GM18870 (cell line): ENCODE data around the gene PHF13.

ENCODE experiments used
- ATAC-seq: cut with Tn5 transposase; IDR thresholded peaks from one replicate; pipeline ENCODE4 v1.9.1; 2021; ENCODE audit warnings: moderate library complexity; ENCODE audit not compliant: unreplicated experiment

PHF13 gene

DNA sequence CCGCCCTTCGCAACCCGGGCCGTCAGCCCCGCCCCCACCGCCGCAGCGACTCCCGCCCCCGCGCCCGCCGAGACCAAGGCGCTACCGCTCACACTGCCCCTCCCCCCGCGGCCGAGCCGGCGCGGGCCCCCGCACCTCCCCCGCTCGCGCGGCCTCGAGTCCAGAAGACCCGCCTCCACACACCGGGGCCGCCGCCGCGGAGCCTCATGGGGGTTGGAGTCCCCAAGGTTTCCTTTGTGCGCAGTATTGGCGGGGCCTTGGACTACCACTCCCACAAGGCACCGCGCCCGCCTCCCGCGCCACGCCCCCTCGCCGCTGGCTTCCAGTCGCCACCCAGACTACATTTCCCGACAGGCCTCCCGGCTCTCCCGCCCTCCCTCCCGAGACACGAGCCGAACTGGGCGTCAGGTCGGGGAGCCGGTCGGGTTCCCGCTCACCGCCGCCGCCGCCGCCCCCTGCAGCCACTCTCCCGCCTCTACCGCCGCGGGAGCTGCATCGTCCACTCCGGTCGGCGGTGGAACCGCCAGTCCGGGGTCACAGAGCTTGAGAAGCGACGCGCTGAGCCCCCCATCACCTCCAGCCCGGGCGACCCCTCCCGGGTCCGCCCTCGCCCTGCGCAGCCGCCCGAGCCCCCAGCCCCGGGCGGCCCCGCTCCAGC lies at the start of gene PHF13:
Gene PHF13, plus strand, starts transcription at position 371 of the 658 bp plus-strand sequence. CDS start 336 bp downstream, outside the sequence.
- ATAC-seq: peak; percentile 81

DNA sequence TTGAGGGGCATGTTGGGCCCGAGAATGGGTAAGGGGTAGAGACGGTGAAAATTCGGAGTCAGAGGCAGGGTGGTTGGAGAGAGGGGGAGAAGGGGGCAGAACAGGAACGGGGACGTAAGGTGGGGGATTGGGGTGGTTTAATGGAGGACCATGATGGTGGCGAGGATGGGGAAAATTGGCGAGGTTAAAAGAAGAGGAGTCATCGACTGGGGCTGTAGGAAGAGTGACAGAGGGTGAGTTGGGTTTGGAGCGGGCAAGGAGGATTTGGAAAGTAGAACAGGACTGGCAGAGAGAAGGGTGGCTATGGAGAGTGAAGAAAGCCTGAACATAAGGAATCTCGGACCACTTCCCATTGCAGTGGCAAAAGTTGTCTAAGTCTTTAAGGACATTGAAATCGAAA lies 44.5 kb upstream of the PHF13 start:
- no peak for ATAC-seq

- no peak for ATAC-seq
These were observed 43.4 kb upstream of the PHF13 start for GRCh38 chr1:6570100-6570499.

- ATAC-seq: no peak
These were observed 42.5 kb upstream of the PHF13 start for GRCh38 chr1:6570987-6571386.

DNA sequence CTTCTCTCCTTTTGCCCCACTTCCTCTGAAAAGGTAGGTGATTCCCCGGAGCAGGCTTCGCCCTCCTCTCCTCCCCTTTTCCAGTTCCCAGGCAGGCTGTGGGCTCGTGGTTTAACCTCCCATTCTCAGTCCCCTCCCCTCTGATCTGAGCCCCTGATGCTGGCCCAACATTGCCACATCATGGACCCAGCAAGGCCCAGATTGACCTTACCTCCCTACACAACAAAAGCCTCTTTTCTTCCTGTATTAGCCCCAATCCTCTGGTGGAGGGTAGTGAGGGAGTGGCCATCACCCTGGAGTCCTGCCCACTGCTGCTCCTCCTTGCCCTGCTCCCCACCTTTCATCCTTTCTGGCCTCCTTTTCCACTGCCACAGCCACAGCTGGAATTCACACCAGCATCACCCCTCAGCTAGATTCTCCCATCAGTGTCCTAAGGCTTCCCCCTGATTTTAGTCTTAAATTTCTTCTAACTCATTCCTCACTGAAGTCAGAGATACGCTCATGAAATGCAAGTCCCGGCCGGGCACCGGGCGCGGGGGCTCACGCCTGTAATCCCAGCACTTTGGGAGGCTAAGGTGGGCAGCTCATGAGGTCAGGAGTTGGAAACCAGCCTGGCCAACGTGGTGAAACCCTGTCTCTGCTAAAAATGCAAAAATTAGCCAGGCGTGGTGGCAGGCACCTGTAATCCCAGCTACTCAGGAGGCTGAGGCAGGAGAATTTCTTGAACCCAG lies 40.7 kb upstream of the PHF13 start:
- no peak for ATAC-seq

DNA sequence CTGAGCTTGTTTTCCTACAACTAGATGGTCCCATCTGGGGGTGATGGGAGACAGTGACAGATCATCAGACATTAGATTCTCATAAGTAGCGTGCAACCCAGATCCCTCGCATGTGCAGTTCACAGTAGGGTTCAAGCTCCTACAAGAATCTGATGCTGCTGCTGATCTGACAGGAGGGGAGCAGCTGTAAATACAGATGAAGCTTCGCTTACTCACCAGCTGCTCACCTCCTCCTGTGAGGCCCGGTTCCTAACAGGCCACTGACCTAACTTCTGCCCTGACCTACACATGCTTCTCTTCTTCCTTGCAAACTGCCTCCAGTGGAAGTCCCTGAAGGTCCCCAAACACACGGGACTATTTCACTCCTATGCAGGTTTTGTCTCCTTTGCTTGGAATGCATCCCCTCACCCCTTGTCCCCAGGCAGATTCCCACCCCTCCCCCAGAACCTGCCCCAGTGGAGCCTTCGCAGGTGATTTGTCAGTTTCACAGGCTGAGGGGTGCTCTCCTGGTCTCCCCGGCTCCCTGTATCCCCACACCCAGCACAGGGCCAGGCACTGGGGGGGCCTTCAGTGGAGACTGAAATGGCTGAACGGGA lies 39.4 kb upstream of the PHF13 start:
- no peak for ATAC-seq

DNA sequence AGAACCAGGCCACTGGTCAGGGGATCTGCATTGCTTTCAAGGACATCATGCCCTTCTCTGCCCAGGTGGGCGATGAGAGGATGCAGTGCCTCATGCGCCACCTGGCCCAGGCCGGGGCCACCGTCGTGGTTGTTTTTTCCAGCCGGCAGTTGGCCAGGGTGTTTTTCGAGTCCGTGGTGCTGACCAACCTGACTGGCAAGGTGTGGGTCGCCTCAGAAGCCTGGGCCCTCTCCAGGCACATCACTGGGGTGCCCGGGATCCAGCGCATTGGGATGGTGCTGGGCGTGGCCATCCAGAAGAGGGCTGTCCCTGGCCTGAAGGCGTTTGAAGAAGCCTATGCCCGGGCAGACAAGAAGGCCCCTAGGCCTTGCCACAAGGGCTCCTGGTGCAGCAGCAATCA lies 38.7 kb upstream of the PHF13 start:
- no peak for ATAC-seq

- no peak for ATAC-seq
These were observed 35.6 kb upstream of the PHF13 start for GRCh38 chr1:6577831-6578525.

DNA sequence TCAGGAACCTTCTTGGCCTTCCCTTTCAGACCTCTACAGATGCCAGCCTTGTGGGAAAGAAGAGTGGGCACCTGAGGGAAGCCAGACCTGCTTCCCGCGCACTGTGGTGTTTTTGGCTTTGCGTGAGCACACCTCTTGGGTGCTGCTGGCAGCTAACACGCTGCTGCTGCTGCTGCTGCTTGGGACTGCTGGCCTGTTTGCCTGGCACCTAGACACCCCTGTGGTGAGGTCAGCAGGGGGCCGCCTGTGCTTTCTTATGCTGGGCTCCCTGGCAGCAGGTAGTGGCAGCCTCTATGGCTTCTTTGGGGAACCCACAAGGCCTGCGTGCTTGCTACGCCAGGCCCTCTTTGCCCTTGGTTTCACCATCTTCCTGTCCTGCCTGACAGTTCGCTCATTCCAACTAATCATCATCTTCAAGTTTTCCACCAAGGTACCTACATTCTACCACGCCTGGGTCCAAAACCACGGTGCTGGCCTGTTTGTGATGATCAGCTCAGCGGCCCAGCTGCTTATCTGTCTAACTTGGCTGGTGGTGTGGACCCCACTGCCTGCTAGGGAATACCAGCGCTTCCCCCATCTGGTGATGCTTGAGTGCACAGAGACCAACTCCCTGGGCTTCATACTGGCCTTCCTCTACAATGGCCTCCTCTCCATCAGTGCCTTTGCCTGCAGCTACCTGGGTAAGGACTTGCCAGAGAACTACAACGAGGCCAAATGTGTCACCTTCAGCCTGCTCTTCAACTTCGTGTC lies 34.7 kb upstream of the PHF13 start:
- ATAC-seq: no peak

GRCh38 chr1:6579374-6580118 lies 34.0 kb upstream of the PHF13 start, which contains the start of gene ZBTB48:
Gene ZBTB48, plus strand, starts transcription at chr1:6579994. Its CDS starts 616 bp downstream, at chr1:6580610.
- ATAC-seq: peak; percentile 77

GRCh38 chr1:6580119-6580592 lies 33.4 kb upstream of the PHF13 start:
- ATAC-seq: no peak

DNA sequence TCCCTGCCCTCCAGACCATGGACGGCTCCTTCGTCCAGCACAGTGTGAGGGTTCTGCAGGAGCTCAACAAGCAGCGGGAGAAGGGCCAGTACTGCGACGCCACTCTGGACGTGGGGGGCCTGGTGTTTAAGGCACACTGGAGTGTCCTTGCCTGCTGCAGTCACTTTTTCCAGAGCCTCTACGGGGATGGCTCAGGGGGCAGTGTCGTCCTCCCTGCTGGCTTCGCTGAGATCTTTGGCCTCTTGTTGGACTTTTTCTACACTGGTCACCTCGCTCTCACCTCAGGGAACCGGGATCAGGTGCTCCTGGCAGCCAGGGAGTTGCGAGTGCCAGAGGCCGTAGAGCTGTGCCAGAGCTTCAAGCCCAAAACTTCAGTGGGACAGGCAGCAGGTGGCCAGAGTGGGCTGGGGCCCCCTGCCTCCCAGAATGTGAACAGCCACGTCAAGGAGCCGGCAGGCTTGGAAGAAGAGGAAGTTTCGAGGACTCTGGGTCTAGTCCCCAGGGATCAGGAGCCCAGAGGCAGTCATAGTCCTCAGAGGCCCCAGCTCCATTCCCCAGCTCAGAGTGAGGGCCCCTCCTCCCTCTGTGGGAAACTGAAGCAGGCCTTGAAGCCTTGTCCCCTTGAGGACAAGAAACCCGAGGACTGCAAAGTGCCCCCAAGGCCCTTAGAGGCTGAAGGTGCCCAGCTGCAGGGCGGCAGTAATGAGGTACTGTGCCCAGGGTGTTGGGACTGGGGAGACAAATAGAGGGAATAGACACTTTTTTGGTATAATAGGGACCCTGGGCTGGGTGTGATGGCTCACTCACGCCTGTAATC lies 32.7 kb upstream of the PHF13 start:
- ATAC-seq: no peak

GRCh38 chr1:6581561-6582305 lies 31.8 kb upstream of the PHF13 start:
- ATAC-seq: no peak

DNA sequence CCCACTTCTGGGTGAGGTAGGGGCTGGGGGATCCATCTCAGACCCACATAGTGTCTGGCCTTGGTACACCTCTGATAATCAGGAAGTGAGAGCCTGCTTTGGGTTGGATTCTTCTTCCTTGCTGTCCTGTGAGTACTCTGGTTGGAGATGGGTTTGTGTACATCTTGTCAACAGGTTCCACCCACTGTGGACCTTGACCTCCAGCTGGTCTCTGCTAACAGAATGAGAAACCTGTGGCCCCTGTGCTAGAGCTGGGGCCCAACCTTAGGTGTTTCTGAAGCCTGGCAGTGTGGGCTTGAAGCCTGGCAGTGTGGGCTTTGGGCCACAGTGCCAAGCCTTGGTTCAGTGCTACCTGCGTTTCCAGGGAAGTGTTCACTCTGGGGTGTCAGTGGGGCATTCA lies 31.2 kb upstream of the PHF13 start:
- no peak for ATAC-seq

GRCh38 chr1:6584126-6585080 lies 29.1 kb upstream of the PHF13 start:
- ATAC-seq: no peak

GRCh38 chr1:6585081-6585722 lies 28.3 kb upstream of the PHF13 start:
- ATAC-seq: no peak

DNA sequence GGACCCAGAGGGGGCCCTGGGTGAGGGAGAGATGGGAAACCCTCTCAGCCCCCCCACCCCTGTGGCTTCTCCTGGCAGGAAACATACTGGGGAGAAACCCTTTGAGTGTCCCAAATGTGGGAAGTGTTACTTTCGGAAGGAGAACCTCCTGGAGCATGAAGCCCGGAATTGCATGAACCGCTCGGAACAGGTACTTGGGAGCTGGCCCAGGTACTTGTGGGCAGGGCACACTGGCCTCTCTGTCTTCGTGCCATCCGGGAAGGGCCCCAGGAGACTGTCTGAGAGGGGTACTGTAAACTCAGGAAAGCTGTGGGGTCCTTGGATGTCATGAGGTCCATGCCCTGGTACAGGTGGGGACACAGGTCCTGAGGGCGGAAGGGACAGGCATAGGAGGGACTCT lies 27.7 kb upstream of the PHF13 start:
- no peak for ATAC-seq
